Activated CD4-positive, alpha-beta T cell treated with anti-CD3 and anti-CD28 coated beads, Interleukin-2, amount 50 U/mL, for 48 hours (primary cell): Measurements from ENCODE around the gene HSD11B2.
A peak's percentile ranks its signal among the peaks of the same experiment; 100 is the strongest.
"Not testable (repeated sequence)": the region's sequence is repeated elsewhere in the genome, so short reads cannot be mapped to it uniquely, and the experiment has no call there.

Experiments
- DNase-seq, 2 experiments: peaks; one replicate each; pipeline ENCODE4 v3.0.0-alpha.2; 2020

HSD11B2 gene

GRCh38 chr16:67397036-67397801, 33.7 kb upstream of the HSD11B2 start:
- no peak for DNase-seq

- no peak for DNase-seq
Observed at GRCh38 chr16:67397812-67398545, 32.9 kb upstream of the HSD11B2 start.

- DNase-seq = no peak
Observed at GRCh38 chr16:67398546-67399217, 32.2 kb upstream of the HSD11B2 start.

GRCh38 chr16:67399218-67399733, 31.6 kb upstream of the HSD11B2 start:
- DNase-seq = peak; percentile 63 to 69

- DNase-seq = no peak
Observed at GRCh38 chr16:67399749-67400704, 30.9 kb upstream of the HSD11B2 start.

GRCh38 chr16:67400901-67401300, 30.0 kb upstream of the HSD11B2 start:
- no peak for DNase-seq

GRCh38 chr16:67403976-67404555, 26.9 kb upstream of the HSD11B2 start:
- no peak for DNase-seq

GRCh38 chr16:67404740-67405226, 26.1 kb upstream of the HSD11B2 start:
- no peak for DNase-seq

- no peak for DNase-seq
Observed at GRCh38 chr16:67405336-67405735, 25.6 kb upstream of the HSD11B2 start.

GRCh38 chr16:67406111-67406971, 24.6 kb upstream of the HSD11B2 start:
- DNase-seq = no peak

- no peak for DNase-seq
Observed at GRCh38 chr16:67407176-67407787, 23.6 kb upstream of the HSD11B2 start.

GRCh38 chr16:67407788-67408452, 23.0 kb upstream of the HSD11B2 start:
- DNase-seq = no peak

- DNase-seq = no peak
Observed at GRCh38 chr16:67409631-67410030, 21.3 kb upstream of the HSD11B2 start.

- DNase-seq = no peak
Observed at GRCh38 chr16:67411339-67411738, 19.6 kb upstream of the HSD11B2 start.

GRCh38 chr16:67412294-67412693, 18.6 kb upstream of the HSD11B2 start:
- no peak for DNase-seq

GRCh38 chr16:67413978-67414911, 16.7 kb upstream of the HSD11B2 start:
- DNase-seq = no peak

- DNase-seq = not testable (repeated sequence)
Observed at GRCh38 chr16:67415421-67415820, 15.5 kb upstream of the HSD11B2 start.
